Right lobe of liver (tissue), 4 donors: Measurements from ENCODE around the gene POLD4.
"Not testable (repeated sequence)": the region's sequence is repeated elsewhere in the genome, so short reads cannot be mapped to it uniquely, and the experiment has no call there.

ENCODE experiments used
- POLR2A ChIP-seq: fragments of 450-650 bp; IDR thresholded peaks from one replicate; pipeline ENCODE4 v1.6.1; 2017; ENCODE audit warnings: antibody characterized with exemption, mild to moderate bottlenecking
- TF ChIP-seq, protein P1 (sequence below), 4 donors: fragments of 200-600 bp in 3 of 4; fragments of 450-650 bp in 1 of 4; IDR thresholded peaks; one replicate each; pipeline versions ENCODE4 v1.5.1 to v1.8.0; 2016 to 2022; ENCODE audit warnings: antibody characterized with exemption in 4 of 4, mild to moderate bottlenecking in 2 of 4
- donor health status: DM: no; HTN: no; CAD: no.
- donor health status: DM: no; HTN: no; CAD: no.
- donor health status: DM: no; HTN: yes; CAD: no.

- TF ChIP-seq, protein P1, sequence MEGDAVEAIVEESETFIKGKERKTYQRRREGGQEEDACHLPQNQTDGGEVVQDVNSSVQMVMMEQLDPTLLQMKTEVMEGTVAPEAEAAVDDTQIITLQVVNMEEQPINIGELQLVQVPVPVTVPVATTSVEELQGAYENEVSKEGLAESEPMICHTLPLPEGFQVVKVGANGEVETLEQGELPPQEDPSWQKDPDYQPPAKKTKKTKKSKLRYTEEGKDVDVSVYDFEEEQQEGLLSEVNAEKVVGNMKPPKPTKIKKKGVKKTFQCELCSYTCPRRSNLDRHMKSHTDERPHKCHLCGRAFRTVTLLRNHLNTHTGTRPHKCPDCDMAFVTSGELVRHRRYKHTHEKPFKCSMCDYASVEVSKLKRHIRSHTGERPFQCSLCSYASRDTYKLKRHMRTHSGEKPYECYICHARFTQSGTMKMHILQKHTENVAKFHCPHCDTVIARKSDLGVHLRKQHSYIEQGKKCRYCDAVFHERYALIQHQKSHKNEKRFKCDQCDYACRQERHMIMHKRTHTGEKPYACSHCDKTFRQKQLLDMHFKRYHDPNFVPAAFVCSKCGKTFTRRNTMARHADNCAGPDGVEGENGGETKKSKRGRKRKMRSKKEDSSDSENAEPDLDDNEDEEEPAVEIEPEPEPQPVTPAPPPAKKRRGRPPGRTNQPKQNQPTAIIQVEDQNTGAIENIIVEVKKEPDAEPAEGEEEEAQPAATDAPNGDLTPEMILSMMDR (IDR thresholded peaks at IDR 0.05), result not testable (repeated sequence)
- TF ChIP-seq POLR2A, result not testable (repeated sequence)
These were observed 34.5 kb downstream of the POLD4 start for GRCh38 chr11:67318876-67319275.
